OCI-LY3 (cell line): ENCODE measurements around the gene TEAD3.

Experiments
- CTCF ChIP-seq: fragments of 200-600, 300-600 bp; sonication (generic); IDR thresholded peaks from 2 replicates; pipeline ENCODE4 v1.5.1; 2014; ENCODE audit warnings: antibody characterized with exemption, low read length, low read depth
- EZH2phosphoT487 ChIP-seq: fragments of 200-600 bp; shearing (Covaris generic); IDR thresholded peaks from 2 replicates; pipeline ENCODE4 v1.6.1; 2018; ENCODE audit warnings: antibody characterized with exemption, mixed run types, low read depth

- TF ChIP-seq CTCF (no peak), EZH2phosphoT487 (no peak)
Observed at GRCh38 chr6:35486005-35486925, 10.6 kb downstream of the TEAD3 start.
